Measurements from ENCODE around the gene ABI2.

ABI2 gene

GRCh38 chr2:203484266-203485112 is 156.3 kb downstream of the ABI2 start:
- no peak for FAIRE-seq

- no peak for FAIRE-seq
Measured at GRCh38 chr2:203489531-203489930, 161.3 kb downstream of the ABI2 start.

- FAIRE-seq = no peak
Measured at GRCh38 chr2:203490391-203490790, 162.2 kb downstream of the ABI2 start.

GRCh38 chr2:203492965-203493364 is 164.8 kb downstream of the ABI2 start:
- FAIRE-seq = no peak
